ENCODE results near the gene NTF3. TPM values are rescaled to one million over a fixed set of nuclear protein-coding genes. Genes with fewer than 3 reads are reported as not detected.
A peak's percentile ranks its signal among the peaks of the same experiment; 100 is the strongest.

Gene NTF3
- total and polyA plus RNA-seq, 5 donors, result 0.53 to 1.9 (median 1.7) TPM

DNA sequence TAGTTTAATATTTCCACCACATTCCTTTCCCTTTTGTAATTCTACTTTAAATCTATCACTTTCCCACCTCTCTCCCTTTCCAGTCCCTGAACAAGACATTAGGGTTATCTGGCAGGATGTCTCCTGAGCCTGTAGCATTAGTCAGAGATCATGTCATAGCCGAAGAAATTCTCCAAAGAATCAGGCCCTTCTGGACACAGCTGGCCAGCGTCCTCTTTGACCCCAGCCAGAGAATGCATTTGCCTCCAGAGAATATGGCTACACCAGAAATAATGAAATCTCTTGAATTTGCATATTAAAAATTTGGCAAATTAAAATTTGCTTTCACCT is 56.7 kb downstream of the NTF3 start:
- no peaks in the 10 kb centered on the region for H3K9me3 ChIP-seq (ENCODE audit: control insufficient read depth, low read length)
- no peak overlapping the region for H3K4me3 ChIP-seq (ENCODE audit: low read length)
- DNase-seq, result no peak
- H3K27ac ChIP-seq (ENCODE audit: low read length), result no peak overlapping the region
- intact Hi-C loops (cut with DNase I), result no loop called here
- ATAC-seq, result peak; percentile 28 to 74
- H3K4me1 ChIP-seq (ENCODE audit: control insufficient read depth, insufficient read depth, low read length), result peaks cover 5% of the 10 kb centered on the region
- no peaks in the 10 kb centered on the region for H3K27me3 ChIP-seq (ENCODE audit: control insufficient read depth, insufficient read depth)
- 55% methylated on average over 2 of the region's 2 CpGs for WGBS

GRCh38 chr12:5489017-5489416 is 57.1 kb downstream of the NTF3 start:
- ATAC-seq (peak in 1 of 2 donors; percentile 25), DNase-seq (no peak)
- intact Hi-C loops (cut with DNase I), result no loop called here
- H3K27me3 ChIP-seq (ENCODE audit: control insufficient read depth, insufficient read depth), result no peaks in the 10 kb centered on the region
- no peak overlapping the region for H3K27ac ChIP-seq (ENCODE audit: low read length)
- peaks cover 5% of the 10 kb centered on the region for H3K4me1 ChIP-seq (ENCODE audit: control insufficient read depth, insufficient read depth, low read length)
- WGBS, result 71% methylated on average over 5 of the region's 5 CpGs
- H3K9me3 ChIP-seq (ENCODE audit: control insufficient read depth, low read length), result no peaks in the 10 kb centered on the region
- H3K4me3 ChIP-seq (ENCODE audit: low read length), result no peak overlapping the region

DNA sequence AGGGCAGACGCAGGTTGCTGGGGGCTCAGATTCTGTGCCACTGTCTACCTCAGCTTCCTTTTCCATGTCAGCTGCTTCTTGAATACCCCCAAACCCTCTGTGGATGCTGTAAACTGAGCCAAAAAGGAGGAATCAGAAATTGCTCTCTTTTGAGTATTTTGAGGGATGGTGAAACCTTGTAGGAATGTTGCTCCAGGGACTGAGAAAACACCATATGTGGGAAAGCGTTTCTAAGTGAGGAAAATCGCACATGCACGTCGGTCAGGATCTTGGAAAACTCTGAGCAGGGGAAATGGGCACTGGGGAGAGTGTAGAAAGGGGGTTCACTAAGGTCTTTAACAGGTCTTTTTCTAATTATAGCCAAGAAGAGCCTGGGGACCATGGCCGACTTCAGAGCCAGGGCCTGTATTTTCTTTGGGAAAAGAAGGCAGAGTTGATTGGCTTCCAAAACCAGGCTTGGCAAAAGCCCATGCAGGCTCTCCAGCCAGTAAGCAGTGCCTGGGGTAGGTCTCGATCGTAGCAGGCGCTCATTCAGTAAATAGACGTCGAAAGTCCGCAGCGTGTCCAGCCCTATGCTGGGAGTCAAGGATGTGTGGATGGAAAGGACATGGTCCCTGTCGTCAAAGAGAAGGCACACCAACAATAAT is 58.0 kb downstream of the NTF3 start:
- ATAC-seq (peak; percentile 32 to 62), DNase-seq (peak; percentile 41 to 74 (median 67))
- Histone ChIP-seq H3K9me3 (ENCODE audit: control insufficient read depth, low read length) (no peaks in the 10 kb centered on the region), H3K27ac (ENCODE audit: low read length) (no peak overlapping the region), H3K4me3 (ENCODE audit: low read length) (no peak overlapping the region), H3K4me1 (ENCODE audit: control insufficient read depth, insufficient read depth, low read length) (peaks cover 5% of the 10 kb centered on the region), H3K27me3 (ENCODE audit: control insufficient read depth, insufficient read depth) (no peaks in the 10 kb centered on the region)
- WGBS, result 69% methylated on average over 14 of the region's 14 CpGs
- intact Hi-C loops (cut with DNase I), result no loop called here

- ATAC-seq (peak in 1 of 2 donors; percentile 10), DNase-seq (no peak)
- intact Hi-C loops (cut with DNase I), result no loop called here
- WGBS, result 47% methylated on average over 4 of the region's 4 CpGs
- H3K9me3 ChIP-seq (ENCODE audit: control insufficient read depth, low read length), result no peaks in the 10 kb centered on the region
- H3K4me3 ChIP-seq (ENCODE audit: low read length), result no peak overlapping the region
- peaks cover 5% of the 10 kb centered on the region for H3K4me1 ChIP-seq (ENCODE audit: control insufficient read depth, insufficient read depth, low read length)
- H3K27me3 ChIP-seq (ENCODE audit: control insufficient read depth, insufficient read depth), result no peaks in the 10 kb centered on the region
- H3K27ac ChIP-seq (ENCODE audit: low read length), result no peak overlapping the region
Measured at GRCh38 chr12:5492562-5492961, 60.7 kb downstream of the NTF3 start.

DNA sequence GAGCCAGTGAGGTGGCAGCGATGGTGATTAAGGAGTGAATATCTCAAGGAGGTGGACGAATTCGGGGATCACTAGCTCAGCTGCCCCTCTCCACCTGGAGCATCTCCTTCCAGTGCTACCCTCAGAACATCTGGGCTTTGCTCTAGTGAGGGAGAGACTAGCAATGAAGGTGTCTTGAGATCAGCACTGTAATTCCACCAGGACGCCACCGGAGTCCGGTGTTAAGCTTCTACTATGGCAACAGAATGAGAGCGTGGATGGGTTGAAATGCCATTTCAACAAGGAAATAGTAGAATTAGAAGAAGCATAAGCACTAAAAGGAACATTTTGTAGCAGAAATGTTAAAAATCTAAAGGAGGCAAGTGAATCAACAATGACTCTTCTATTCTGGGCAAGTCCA is 61.1 kb downstream of the NTF3 start:
- intact Hi-C loops (cut with DNase I), result no loop called here
- Histone ChIP-seq H3K4me3 (ENCODE audit: low read length) (no peak overlapping the region), H3K4me1 (ENCODE audit: control insufficient read depth, insufficient read depth, low read length) (peaks cover 5% of the 10 kb centered on the region), H3K27ac (ENCODE audit: low read length) (no peak overlapping the region), H3K27me3 (ENCODE audit: control insufficient read depth, insufficient read depth) (no peaks in the 10 kb centered on the region), H3K9me3 (ENCODE audit: control insufficient read depth, low read length) (no peaks in the 10 kb centered on the region)
- DNase-seq (no peak), ATAC-seq (no peak)
- 72% methylated on average over 7 of the region's 7 CpGs for WGBS

DNA sequence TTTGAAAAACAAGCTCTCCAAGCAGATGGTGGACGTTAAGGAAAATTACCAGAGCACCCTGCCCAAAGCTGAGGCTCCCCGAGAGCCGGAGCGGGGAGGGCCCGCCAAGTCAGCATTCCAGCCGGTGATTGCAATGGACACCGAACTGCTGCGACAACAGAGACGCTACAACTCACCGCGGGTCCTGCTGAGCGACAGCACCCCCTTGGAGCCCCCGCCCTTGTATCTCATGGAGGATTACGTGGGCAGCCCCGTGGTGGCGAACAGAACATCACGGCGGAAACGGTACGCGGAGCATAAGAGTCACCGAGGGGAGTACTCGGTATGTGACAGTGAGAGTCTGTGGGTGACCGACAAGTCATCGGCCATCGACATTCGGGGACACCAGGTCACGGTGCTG is 62.4 kb downstream of the NTF3 start:
- Histone ChIP-seq H3K9me3 (ENCODE audit: control insufficient read depth, low read length) (no peaks in the 10 kb centered on the region), H3K4me3 (ENCODE audit: low read length) (no peak overlapping the region), H3K27ac (ENCODE audit: low read length) (no peak overlapping the region), H3K4me1 (ENCODE audit: control insufficient read depth, insufficient read depth, low read length) (peaks cover 3% of the 10 kb centered on the region), H3K27me3 (ENCODE audit: control insufficient read depth, insufficient read depth) (no peaks in the 10 kb centered on the region)
- no peak for DNase-seq
- ATAC-seq, result no peak
- WGBS, result 94% methylated on average over 28 of the region's 28 CpGs
- intact Hi-C loops (cut with DNase I), result no loop called here

- ATAC-seq (peak; percentile 20 to 47), DNase-seq (no peak)
- no peak overlapping the region for H3K27ac ChIP-seq (ENCODE audit: low read length)
- H3K9me3 ChIP-seq (ENCODE audit: control insufficient read depth, low read length), result no peaks in the 10 kb centered on the region
- H3K27me3 ChIP-seq (ENCODE audit: control insufficient read depth, insufficient read depth), result no peaks in the 10 kb centered on the region
- intact Hi-C loops (cut with DNase I), result no loop called here
- H3K4me1 ChIP-seq (ENCODE audit: control insufficient read depth, insufficient read depth, low read length), result no peaks in the 10 kb centered on the region
- H3K4me3 ChIP-seq (ENCODE audit: low read length), result no peak overlapping the region
- 53% methylated on average over 5 of the region's 5 CpGs for WGBS
Measured at GRCh38 chr12:5497329-5498053, 65.6 kb downstream of the NTF3 start.

GRCh38 chr12:5498076-5498475 is 66.2 kb downstream of the NTF3 start:
- ATAC-seq (no peak), DNase-seq (no peak)
- Histone ChIP-seq H3K4me3 (ENCODE audit: low read length) (no peak overlapping the region), H3K9me3 (ENCODE audit: control insufficient read depth, low read length) (no peaks in the 10 kb centered on the region), H3K27me3 (ENCODE audit: control insufficient read depth, insufficient read depth) (no peaks in the 10 kb centered on the region), H3K27ac (ENCODE audit: low read length) (no peak overlapping the region), H3K4me1 (ENCODE audit: control insufficient read depth, insufficient read depth, low read length) (no peaks in the 10 kb centered on the region)
- intact Hi-C loops (cut with DNase I), result no loop called here
- WGBS, result 77% methylated on average over 3 of the region's 3 CpGs

GRCh38 chr12:5498806-5499205 is 66.9 kb downstream of the NTF3 start:
- DNase-seq, result no peak
- no peak overlapping the region for H3K27ac ChIP-seq (ENCODE audit: low read length)
- ATAC-seq, result no peak
- WGBS, result 95% methylated on average over 8 of the region's 8 CpGs
- H3K4me1 ChIP-seq (ENCODE audit: control insufficient read depth, insufficient read depth, low read length), result no peaks in the 10 kb centered on the region
- H3K27me3 ChIP-seq (ENCODE audit: control insufficient read depth, insufficient read depth), result no peaks in the 10 kb centered on the region
- no peaks in the 10 kb centered on the region for H3K9me3 ChIP-seq (ENCODE audit: control insufficient read depth, low read length)
- no peak overlapping the region for H3K4me3 ChIP-seq (ENCODE audit: low read length)
- intact Hi-C loops (cut with DNase I), result no loop called here

DNA sequence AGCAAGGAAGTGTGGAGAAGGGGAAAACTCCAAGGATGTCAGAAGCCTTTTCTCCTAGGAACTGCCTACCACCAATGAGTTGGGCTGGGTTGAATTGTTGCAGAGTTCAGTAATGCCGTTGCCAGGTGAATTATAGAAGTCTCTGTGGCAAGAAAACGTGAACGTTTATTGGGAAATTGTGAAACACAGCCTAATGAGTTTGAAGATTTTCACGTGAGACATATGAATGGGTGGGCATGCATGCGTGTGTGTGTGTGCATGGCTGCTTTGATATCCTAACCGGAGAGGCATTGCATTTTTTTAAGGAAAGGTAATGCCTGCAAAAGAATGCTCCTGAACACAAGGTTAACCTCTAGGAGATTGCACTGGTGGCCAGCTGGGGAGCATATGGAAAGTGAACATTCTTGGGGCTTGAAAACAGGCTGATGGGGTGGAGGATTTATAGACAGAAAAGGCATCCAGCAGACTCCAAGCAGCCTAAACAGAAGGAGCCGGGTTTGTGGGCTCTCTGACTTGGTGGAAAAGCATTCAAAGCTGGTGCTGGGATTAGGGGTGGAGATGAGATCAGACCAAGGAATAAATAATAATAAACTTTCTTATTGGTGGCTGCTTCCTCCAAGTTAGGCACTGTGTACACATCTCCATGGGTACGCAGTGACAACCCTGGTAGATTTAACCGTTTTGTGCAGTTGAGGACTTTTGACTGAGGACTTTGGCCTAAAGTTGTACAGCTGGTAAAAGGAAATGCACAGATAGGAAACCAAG is 67.8 kb downstream of the NTF3 start:
- H3K27ac ChIP-seq (ENCODE audit: low read length), result no peak overlapping the region
- ATAC-seq (no peak), DNase-seq (no peak)
- H3K4me3 ChIP-seq (ENCODE audit: low read length), result no peak overlapping the region
- intact Hi-C loops (cut with DNase I), result no loop called here
- 83% methylated on average over 9 of the region's 9 CpGs for WGBS
- no peaks in the 10 kb centered on the region for H3K4me1 ChIP-seq (ENCODE audit: control insufficient read depth, insufficient read depth, low read length)
- H3K27me3 ChIP-seq (ENCODE audit: control insufficient read depth, insufficient read depth), result no peaks in the 10 kb centered on the region
- H3K9me3 ChIP-seq (ENCODE audit: control insufficient read depth, low read length), result no peaks in the 10 kb centered on the region

GRCh38 chr12:5500331-5500659 is 68.4 kb downstream of the NTF3 start:
- intact Hi-C loops (cut with DNase I), result no loop called here
- 81% methylated on average over 7 of the region's 7 CpGs for WGBS
- no peak overlapping the region for H3K4me3 ChIP-seq (ENCODE audit: low read length)
- no peaks in the 10 kb centered on the region for H3K4me1 ChIP-seq (ENCODE audit: control insufficient read depth, insufficient read depth, low read length)
- no peaks in the 10 kb centered on the region for H3K27me3 ChIP-seq (ENCODE audit: control insufficient read depth, insufficient read depth)
- no peak overlapping the region for H3K27ac ChIP-seq (ENCODE audit: low read length)
- DNase-seq (no peak), ATAC-seq (no peak)
- H3K9me3 ChIP-seq (ENCODE audit: control insufficient read depth, low read length), result no peaks in the 10 kb centered on the region
